Stimulated activated CD8-positive, alpha-beta memory T cell treated with anti-CD3 and anti-CD28 coated beads, Interleukin-2, amount 100 ng/mL, for 1 hour (primary cell): ENCODE measurements around the gene FAM53B.

Experiments used
- DNase-seq, 2 donors: peaks; one replicate each; pipeline ENCODE4 v3.0.0-alpha.2; 2020; ENCODE audit warnings: low read depth in 2 of 2

FAM53B gene

DNA sequence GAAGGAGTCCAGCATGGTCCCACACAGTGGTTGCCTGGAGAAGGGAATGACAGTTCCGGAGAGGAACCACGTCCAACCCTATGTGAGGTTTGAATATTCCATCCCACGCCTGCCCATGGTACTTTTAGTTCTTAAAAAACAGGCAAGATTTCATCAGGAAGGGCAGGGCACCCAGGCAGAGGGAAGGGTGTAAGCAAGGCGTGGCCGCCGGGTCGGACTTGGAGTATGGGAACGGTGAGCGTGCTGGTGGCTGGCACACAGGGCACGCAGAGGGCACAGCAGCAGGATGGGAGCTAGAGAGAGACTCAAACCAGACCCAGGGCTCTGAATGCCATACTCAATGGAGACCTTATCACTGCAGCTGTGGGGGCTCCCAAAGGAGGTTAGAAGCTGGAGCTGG, 34.3 kb downstream of the FAM53B start:
- DNase-seq, result no peak

DNA sequence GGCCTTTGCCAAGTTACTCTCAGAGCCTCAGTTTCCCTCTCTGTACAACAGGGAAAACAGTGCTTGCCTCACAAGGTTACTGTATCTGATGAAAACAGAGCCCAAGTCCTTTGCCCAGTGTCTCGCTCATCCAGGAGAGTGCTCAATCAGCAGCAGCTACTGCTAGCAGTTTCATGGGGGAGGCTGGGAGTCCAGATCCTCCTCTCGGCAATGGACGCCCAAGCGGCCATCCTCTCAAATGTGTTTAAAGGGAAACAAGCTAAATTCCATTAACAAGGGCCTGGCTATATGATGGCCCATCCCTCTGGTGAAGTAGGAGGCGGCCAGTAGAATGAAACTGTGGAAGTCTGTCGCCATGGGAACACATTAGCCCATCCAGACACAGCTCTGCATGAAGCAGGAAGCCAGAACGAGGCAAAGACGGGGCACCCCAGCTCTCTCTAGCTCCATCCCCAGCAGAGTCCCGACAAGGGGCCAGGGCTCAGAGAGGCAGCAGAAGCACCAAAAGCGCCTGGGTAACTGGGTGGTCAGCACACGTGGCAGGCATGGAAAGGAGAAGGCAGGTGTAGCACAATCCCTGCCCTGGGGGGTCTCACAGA, 35.2 kb downstream of the FAM53B start:
- no peak for DNase-seq

DNA sequence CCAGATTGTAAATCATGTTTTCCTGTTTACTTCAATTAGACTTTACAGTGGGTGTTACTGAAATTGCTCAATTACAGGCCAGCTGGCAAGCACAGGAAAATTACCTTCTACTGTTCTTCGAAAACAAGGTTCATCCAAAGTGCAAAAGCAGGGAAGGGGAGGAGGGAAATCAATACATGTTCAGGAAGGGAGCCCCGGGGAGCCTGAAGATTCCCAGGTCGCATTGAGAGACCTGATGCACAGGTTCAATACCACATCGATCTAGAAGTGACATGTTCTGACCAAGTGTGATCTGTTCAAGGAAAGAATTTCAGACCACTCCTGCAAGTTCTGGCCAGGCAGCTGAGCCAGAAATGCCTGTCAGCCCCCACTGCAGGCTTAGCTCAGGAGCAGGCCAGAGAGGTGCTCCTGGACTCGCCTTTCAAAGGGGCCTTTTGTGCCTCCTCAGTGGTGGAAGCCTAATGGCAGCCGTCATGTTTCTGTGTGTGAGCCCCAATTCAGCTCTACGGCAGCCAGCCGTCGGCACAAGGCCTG, 35.9 kb downstream of the FAM53B start:
- DNase-seq, result no peak

DNA sequence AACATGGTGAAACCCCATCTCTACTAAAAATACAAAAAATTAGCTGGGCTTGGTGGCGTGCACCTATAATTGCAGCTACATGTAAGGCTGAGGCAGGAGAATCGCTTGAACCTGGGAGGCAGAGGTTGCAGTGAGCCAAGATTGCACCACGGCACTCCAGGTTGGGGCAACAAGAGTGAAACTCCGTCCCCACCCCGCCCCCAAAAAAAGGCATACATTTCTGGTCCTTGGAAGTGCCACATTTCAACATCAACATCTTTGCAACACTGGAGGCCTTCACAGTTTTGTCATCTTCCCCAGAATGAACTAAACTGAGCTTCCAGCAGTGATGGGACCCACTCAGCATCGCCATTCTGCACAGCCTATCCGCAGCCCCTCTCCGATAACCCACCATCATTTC, 36.6 kb downstream of the FAM53B start:
- no peak for DNase-seq

DNA sequence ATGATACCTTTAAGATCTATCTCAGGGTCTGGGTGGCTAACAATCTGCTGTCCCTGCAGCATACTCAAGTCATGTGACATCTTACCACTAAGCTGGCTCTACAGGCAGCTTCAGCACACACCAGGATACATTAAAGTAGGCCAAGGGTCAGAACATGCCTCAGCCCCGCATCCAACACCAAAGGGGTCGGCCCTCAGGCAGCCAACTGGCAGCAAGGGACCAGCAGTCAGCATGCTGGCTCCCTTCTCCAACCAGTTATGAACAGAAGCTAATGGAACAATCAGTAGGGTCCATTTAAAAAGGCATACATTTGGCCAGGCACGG, 37.1 kb downstream of the FAM53B start:
- no peak for DNase-seq

DNA sequence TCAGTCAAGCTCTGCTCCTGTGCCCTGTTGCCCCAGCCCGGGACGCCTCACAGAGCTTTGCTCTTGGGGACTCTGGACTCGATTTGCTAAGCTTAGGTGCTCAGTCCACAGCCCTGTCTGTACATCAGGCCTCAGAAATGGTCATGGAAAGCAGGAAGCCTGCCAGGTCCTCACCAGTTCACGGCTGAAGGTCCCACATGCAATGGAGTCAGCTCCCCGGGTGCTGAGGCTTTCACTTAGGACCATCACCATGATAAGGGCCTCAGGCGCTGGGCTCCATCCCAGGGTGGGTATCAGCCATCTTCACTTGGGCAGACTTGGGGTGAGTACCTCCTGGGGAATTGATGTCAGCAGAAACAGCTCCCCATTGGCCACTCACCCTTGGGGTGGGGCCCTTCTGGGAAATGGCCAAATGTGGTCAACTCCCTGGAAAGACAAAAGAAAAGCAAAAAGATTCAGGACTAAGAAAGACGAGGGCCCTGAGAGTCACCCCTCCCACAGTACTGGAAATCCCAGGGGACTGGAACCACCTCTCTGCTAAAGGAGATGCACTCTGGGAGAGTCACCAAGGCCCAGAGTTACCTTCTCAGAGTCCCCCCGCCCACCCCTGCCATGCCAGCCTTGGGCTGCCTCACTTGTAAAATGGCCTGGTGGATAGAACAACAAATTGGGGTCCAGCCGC, 37.6 kb downstream of the FAM53B start:
- DNase-seq, result no peak

DNA sequence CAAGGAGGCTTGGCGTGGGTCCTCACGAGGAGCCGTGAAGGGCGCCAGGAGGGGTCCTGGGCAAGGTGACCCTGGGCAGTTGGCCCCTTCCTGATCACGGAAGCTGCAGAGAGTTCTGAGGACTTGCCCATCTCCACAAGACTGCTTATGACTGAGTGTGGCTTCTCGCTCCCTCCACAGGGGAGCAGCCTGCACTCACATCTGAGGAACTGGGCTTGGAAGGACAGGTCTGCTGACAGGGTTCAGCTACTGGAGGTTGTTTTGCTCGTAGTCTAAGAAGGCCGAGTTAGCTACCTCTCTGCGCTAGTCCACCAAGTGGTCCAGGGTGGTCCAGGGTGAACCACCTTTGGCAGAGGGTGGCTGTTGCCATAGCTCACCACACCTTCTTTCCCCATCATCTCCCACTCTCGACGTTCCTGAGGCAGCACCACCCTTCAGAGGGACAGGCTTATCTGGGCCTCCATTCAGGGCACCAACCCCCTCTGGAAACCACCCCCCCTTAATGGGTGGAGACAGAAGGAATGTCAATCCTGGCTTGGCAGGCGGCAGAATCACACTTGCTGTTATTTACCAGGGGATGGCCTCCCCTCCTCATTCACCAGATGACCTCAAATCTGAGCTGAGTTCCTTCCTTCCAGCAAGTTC, 38.2 kb downstream of the FAM53B start:
- DNase-seq, result no peak

DNA sequence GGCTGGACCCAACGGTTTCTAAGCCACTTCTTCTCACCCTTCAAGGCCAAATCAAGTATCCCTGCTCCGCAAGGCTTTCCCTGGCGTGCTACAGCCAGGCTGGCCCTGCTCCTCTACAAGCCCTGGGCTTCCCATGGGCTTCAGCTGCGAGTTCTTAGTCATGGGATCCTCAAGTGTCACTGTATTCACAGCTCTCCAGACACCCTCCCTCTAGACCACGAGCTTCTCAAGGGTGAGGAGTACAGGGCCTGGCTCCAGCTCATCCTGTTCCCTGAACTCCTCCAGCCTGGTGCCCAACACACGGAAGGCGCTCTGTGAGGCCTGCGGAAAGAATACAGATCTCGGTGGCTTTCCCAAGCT, 38.8 kb downstream of the FAM53B start:
- DNase-seq, result no peak

DNA sequence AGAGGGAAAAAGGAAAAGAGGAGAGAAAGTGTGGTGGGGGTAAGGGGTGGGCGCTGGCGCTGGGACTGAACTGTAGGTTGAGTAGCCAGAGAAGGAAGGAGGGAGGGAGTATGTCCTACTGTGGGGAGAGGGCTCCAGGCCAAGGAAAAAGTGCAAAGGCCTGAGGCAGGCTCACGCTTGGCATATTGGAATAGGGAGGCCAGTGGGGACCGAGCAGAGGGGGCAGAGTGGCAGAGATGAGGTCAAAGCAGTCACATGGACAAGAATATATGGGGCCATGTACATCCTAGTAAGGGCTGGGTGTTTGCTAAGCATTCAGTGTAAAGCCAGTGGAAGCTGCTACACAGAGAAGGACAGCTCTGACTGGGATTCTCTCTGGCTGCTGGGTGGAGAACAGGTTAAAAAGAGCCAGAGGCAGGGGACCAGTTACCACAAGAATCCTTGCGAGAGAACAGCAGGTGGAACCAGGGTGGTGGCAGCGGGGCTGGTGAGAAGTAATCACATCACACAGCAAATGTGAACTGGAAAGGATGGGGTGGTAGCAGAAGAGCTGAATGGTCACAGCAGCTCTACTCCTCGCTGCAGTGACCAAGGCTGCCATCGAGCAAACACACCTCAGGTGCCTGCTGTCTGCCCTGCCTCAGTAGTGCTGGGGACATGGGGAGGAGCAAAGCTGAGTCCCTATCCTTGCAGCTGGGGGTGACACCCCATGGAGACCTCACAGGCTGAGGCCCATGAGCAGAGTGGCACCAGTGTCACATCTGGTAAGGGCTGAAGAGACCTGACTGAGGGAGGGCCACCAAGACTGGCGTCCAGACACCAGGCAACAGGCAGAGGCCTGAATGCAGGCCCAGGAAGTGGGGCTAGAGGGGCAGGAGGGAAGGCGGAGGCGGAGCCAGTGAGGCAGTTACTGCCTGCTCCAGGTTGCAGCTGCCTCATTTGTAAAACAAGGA, 39.5 kb downstream of the FAM53B start:
- DNase-seq, result no peak

DNA sequence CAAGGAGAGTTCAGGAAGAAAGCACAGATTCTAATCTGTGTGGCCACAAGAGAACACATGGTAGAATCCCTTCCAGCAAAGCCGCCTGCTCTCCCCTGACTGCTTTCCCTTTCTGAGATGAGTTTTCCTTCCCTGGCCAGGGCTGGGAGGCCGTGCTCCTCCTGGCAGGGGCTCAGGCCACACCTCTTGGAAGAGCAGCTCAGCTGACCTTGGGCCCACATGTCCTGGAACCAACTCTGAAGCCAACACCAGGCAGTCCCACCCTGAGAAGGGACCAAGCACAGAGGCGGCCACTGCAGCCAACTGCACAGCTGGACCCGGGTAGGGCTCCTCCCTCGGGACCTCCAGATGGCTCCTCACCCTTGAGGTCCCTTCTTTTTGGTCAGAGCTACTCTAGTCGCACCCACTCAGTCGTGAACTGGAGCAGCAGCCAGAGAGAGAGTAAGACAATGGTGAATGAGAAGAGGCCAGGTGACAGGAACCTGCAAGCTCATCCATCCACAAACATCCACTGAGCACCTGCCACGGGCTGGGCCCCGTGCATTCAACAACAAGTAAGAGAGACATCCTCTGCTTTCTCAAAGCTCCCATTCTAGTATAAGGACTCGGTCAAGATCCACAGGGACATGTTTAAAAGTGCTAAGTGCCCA, 40.3 kb downstream of the FAM53B start:
- no peak for DNase-seq

DNA sequence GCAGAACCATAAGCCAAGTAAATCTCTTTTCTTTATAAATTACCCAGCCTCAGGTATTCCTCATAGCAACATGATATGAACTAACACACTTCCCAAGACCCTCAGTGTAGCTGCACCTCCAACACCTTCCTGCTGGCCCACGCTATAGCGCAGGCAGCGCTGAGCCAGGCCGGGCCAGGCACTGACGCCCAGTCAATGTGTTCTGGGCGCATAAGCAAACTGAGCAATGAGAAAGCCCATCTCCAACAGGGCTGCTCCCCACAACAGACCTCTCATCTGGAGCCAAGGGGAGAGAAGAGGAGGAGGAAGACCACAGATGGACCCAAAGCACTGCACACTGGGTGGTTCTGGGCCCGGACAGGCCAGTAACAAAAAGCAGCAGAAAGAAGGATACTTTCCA, 40.8 kb downstream of the FAM53B start:
- no peak for DNase-seq

DNA sequence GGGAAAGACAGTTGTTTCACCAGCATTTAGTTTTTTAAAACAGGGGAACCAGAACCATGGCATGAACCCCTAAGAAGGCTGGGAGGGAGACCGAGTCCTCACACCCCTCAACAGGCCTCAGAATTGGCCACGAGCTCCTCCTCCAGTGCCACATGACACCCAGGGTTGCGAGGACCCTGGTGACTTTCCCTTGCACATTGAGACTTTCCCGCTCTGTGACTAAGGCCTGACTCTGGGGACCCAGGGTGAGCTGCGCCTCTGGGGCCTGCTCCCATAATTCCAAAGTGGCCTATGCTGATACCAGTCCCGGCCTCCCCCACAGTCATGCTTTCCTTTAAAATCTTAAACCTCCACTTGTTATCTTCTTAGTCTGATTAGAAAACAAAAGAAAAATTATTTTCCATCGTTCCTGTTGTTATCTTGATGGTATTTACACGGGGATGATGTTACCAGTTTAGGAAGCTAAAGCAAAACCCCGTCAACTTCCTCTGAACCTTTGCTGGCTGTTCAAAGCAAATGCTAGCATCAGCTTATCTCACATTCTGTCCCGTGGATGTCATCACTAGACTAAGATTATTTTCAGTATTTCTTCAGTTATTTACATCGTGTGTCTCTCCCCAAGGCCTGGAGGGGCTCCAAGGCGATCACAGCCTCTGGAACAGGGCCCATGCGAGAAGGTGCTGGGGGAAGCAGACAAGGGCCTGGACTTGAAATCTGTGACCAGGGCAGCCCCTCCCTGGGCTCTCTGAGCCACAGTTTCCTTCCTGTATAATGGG, 42.1 kb downstream of the FAM53B start:
- DNase-seq, result no peak

DNA sequence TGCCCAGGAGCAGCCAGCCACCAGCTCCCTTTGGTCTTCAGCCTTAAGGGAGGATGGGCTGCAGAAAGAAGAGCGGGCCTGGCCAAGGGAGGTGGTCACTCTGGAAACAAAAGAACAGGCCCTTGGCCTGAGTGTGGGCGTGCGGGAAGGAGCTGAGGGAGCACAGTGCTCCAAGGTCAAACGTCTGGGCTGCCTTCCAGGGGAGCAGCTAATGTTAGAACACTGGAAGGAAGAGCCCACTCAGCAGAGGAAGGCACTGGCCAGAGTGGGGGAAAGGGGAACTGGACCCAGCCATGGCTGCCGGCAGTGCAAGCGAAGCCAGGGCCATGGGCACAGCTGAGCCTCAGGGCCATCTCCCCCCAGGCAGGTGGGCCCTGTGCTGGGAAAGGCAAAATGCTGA, 42.7 kb downstream of the FAM53B start:
- DNase-seq, result no peak

DNA sequence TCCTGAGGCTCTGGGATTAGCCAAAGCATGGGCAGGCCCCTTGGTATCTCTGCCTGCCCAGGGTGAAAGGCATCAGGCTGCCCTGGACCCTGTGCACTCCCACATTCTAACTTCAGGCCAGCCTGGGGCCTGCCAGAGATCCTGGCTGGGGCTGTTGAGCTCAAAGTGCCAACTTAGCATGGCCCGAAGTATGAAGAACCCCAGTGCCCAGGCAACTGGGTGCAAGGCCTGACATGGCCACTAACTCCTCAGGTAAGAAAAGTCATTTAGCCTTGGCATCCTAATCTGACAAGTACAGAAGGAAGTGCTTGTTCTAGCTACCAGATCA, 43.2 kb downstream of the FAM53B start:
- no peak for DNase-seq

DNA sequence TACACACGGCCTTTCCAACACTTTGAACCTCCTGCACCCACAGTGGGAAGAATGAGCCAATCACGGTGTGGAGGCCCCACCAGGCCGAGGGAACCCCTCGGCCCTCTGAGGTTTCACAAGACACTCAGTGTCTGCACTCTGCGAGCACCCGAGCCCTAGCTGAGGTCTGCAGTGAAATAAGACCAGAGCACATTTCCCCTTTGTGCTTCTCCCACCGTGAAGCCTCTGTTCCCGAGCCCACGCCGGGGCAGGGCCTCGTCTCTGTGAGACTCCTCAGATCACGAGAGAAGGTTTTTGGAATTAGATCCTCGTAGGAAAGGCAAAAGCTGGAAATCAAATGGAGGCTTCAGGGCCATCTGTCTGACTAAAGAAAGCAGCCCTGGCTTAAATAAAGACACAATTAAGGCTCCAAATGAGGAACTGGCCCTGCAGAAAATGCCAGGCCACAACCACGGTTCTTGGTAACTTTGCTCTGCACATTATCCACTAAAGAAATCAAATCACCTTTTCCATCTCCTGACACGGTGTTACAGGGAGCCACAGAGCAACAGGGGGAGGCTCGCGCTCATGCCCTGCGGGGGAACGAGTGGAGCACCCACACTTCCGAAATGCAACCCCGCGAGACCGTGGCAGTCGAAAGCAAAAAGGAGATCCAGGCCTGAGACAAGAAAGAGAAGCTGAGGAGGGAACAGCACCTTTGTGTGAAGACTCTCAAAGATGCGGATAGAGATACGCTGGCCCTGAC, 43.7 kb downstream of the FAM53B start:
- no peak for DNase-seq

DNA sequence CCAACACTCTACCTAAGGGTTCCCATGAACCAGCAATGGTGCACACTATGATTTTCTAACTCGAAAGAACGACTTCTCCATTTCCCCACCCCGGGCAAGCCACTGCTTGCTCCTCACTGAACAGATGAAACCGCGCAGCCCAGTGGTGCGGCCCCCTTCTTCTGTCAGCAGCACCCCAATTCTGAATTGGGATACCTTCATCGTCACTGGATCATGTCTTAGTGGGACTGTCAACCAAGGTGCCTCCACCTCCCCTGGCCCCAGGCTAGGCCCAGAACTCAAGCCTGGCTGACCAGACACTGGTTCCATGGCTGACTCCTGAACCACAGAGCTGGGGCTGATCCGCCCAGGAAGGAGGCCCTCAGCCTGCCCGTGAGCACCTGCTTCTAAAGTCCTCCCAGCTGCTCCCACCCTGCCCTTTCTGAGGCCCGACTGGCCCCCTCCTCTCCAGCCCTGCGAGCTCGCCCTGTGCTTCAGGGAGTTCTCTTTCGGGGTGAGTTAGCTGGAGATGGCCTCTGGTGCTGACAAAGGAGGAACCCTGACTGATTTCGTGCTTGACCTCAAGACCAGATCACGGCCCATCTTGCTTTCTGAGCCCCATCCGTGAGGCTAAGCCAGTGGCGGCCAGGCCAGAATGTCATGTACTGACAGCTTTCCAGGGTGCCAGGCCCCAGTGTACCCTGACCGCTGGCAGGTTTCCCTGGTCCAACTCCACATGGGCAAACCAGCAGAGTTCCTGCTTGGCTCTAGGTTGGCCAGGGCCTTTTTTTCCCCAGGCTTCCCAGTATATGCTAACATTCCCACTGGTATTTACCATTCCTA, 44.5 kb downstream of the FAM53B start:
- no peak for DNase-seq

DNA sequence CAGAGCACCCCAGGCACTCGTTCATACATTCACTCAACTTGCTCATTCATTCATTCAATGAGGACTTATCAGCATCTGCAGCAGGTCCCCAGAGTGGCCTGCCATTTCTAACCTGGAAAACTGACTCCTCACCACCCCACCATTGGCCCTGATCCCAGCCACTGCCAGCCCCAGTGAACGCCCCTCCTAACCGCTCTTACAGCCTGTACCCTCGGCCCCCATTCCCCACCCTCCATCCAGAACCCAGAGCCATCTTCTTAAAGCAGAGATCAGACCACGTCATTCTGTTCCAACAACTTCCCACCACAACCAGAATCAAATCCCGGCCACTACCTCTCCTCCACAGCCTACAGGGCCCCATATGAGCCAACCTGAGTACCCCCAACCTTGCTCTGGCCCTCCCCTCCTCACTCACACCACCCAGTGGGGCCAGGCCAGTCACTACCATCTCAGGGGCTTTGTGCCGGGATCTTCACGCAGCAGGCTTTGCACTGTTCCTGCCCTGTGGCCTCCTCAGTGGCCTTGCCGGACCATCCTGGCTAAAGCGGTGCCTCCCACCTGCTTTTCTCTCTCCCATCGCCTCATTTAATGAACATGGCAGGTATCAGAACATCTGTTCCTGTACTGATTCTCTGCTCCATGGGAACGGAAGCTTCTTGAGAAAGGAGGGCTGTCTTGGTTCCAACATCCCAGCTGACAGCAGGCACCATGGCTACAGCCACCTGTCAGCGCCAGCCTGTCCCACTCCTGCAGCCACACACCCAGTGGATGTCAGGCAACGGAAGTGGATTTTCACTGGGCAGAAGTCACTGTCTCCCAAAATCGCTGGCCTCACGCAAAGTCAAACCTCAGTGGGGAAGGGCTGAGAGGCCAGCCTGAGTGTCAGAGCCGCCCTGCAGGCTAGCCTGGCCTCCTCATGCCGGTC, 45.4 kb downstream of the FAM53B start:
- no peak for DNase-seq

DNA sequence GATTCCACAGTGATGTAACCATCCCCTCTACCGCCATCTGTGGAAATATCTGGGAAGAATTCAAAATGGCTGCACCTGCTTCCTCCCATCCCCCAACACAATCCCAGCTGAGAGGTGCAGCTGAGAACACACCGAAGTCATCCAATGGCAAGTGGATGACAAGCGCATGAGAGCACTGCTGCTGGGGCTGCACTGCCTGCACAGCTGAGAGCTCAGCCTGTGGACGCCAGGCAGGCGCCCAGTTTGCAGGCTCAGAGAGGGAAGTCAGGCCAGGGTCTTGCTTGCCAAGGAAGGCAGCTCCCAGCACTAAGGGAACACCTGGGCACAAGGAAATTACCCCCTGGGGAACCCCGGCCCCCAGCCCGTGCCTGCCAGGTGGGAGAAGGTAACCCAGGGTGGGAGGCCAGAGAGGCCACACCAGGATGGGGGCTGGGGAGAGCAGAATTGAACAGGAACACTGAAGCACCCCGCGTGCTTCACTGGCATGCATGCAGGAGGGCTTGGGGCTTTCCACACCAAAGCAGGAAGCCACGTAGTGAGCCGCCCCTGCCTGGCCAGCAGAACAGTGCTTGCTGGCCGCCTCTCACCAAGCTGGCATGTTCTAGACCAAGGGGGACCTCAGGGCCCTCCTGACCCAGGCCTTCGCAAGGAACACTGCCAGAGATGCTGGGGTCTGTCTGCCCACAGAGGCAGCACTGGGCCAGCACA, 46.2 kb downstream of the FAM53B start:
- DNase-seq, result no peak
